Measurements from ENCODE around the gene RAB11FIP4.

RAB11FIP4 gene

GRCh38 chr17:31476525-31477416, 85.3 kb downstream of the RAB11FIP4 start:
- no peak for DNase-seq (ENCODE audit: extremely low read depth, low read depth)
- TF ChIP-seq CTCF (IDR thresholded peaks at IDR 0.05; ENCODE audit: low read depth, low read length) = no peak

GRCh38 chr17:31477417-31478055, 86.1 kb downstream of the RAB11FIP4 start:
- no peak for DNase-seq (ENCODE audit: extremely low read depth, low read depth)
- TF ChIP-seq CTCF (IDR thresholded peaks at IDR 0.05; ENCODE audit: low read depth, low read length) = no peak

GRCh38 chr17:31479062-31479408, 87.6 kb downstream of the RAB11FIP4 start:
- TF ChIP-seq CTCF (IDR thresholded peaks at IDR 0.05; ENCODE audit: low read depth, low read length) = no peak
- DNase-seq (ENCODE audit: extremely low read depth, low read depth) = no peak

GRCh38 chr17:31479524-31479923, 88.0 kb downstream of the RAB11FIP4 start:
- TF ChIP-seq CTCF (IDR thresholded peaks at IDR 0.05; ENCODE audit: low read depth, low read length) = no peak
- no peak for DNase-seq (ENCODE audit: extremely low read depth, low read depth)

GRCh38 chr17:31480067-31480466, 88.6 kb downstream of the RAB11FIP4 start:
- no peak for DNase-seq (ENCODE audit: extremely low read depth, low read depth)
- no peak for TF ChIP-seq CTCF (IDR thresholded peaks at IDR 0.05; ENCODE audit: low read depth, low read length)

- no peak for DNase-seq (ENCODE audit: extremely low read depth, low read depth)
- no peak for TF ChIP-seq CTCF (IDR thresholded peaks at IDR 0.05; ENCODE audit: low read depth, low read length)
These were observed 89.7 kb downstream of the RAB11FIP4 start for GRCh38 chr17:31480904-31481782.

GRCh38 chr17:31481783-31482081, 90.3 kb downstream of the RAB11FIP4 start:
- TF ChIP-seq CTCF (IDR thresholded peaks at IDR 0.05; ENCODE audit: low read depth, low read length) = no peak
- no peak for DNase-seq (ENCODE audit: extremely low read depth, low read depth)
